H9 (cell line): ENCODE results near the gene TTLL13. TPM values are rescaled to one million over a fixed set of nuclear protein-coding genes. Genes with fewer than 3 reads are reported as not detected.

Experiments used
- DNase-seq: peaks from one replicate; pipeline ENCODE4 v3.0.0-alpha.2; 2017
- H2AFZ ChIP-seq: one replicate; pipeline ENCODE4 v1.6.1; 2013; ENCODE audit warnings: mild to moderate bottlenecking, low read length, control low read depth, moderate library complexity
- H2AK5ac ChIP-seq: 2 replicates; pipeline ENCODE4 v1.6.1; 2013; ENCODE audit warnings: low read length, control low read depth, mixed read lengths; ENCODE audit not compliant: insufficient read length
- H2BK120ac ChIP-seq: one replicate; pipeline ENCODE4 v1.6.1; 2013; ENCODE audit warnings: low read depth, mild to moderate bottlenecking, low read length, control low read depth, inconsistent platforms; ENCODE audit not compliant: poor library complexity, severe bottlenecking
- H2BK12ac ChIP-seq: 2 replicates; pipeline ENCODE4 v1.6.1; 2013; ENCODE audit warnings: low read length, control low read depth, mixed read lengths, low read depth; ENCODE audit not compliant: insufficient read length
- H2BK15ac ChIP-seq: 2 replicates; pipeline ENCODE4 v1.6.1; 2013; ENCODE audit warnings: low read depth, low read length, control low read depth
- H2BK20ac ChIP-seq: one replicate; pipeline ENCODE4 v1.6.1; 2013; ENCODE audit warnings: low read depth, mild to moderate bottlenecking, low read length, control low read depth, inconsistent platforms; ENCODE audit not compliant: poor library complexity, severe bottlenecking
- H2BK5ac ChIP-seq: 2 replicates; pipeline ENCODE4 v1.6.1; 2013; ENCODE audit warnings: low read length, control low read depth, mixed read lengths; ENCODE audit not compliant: insufficient read length
- H3K14ac ChIP-seq: 2 replicates; pipeline ENCODE4 v1.6.1; 2013; ENCODE audit warnings: low read length, control low read depth; ENCODE audit not compliant: insufficient read depth
- H3K18ac ChIP-seq: 2 replicates; pipeline ENCODE4 v1.6.1; 2013; ENCODE audit warnings: low read depth, mild to moderate bottlenecking, mixed read lengths, low read length, control low read depth; ENCODE audit not compliant: insufficient read length
- H3K23ac ChIP-seq: 2 replicates; pipeline ENCODE4 v1.6.1; 2013; ENCODE audit warnings: low read length, control low read depth, mixed read lengths, low read depth; ENCODE audit not compliant: insufficient read length
- H3K23me2 ChIP-seq: 2 replicates; pipeline ENCODE4 v1.6.1; 2013; ENCODE audit warnings: low read depth, mild to moderate bottlenecking, mixed read lengths, low read length, control low read depth; ENCODE audit not compliant: insufficient read length, poor library complexity, severe bottlenecking
- H3K27ac ChIP-seq: 2 replicates; pipeline ENCODE4 v1.5.1; 2013; ENCODE audit warnings: low read length, control low read depth, mixed read lengths, low read depth; ENCODE audit not compliant: insufficient read length
- H3K27me3 ChIP-seq: 2 replicates; pipeline ENCODE4 v1.6.1; 2013; ENCODE audit warnings: low read length, control low read depth, inconsistent platforms; ENCODE audit not compliant: insufficient read depth
- H3K4ac ChIP-seq: 2 replicates; pipeline ENCODE4 v1.6.1; 2013; ENCODE audit warnings: low read depth, mild to moderate bottlenecking, control low read depth, inconsistent platforms, low read length, moderate library complexity
- H3K4me1 ChIP-seq: 2 replicates; pipeline ENCODE4 v1.6.1; 2013; ENCODE audit warnings: low read length, control low read depth, inconsistent platforms; ENCODE audit not compliant: insufficient read depth
- H3K4me2 ChIP-seq: 2 replicates; pipeline ENCODE4 v1.6.1; 2013; ENCODE audit warnings: low read length, control low read depth, mixed read lengths; ENCODE audit not compliant: insufficient read length, insufficient read depth
- H3K56ac ChIP-seq: 2 replicates; pipeline ENCODE4 v1.6.1; 2013; ENCODE audit warnings: low read depth, mild to moderate bottlenecking, mixed read lengths, low read length, control low read depth; ENCODE audit not compliant: insufficient read length
- H3K79me1 ChIP-seq: 2 replicates; pipeline ENCODE4 v1.6.1; 2013; ENCODE audit warnings: low read depth, mild to moderate bottlenecking, moderate library complexity, low read length, control low read depth, inconsistent platforms; ENCODE audit not compliant: insufficient read depth, poor library complexity, severe bottlenecking
- H3K79me2 ChIP-seq: 2 replicates; pipeline ENCODE4 v1.6.1; 2013; ENCODE audit warnings: low read length, control low read depth, inconsistent platforms; ENCODE audit not compliant: insufficient read depth
- H3K9ac ChIP-seq: 2 replicates; pipeline ENCODE4 v1.6.1; 2013; ENCODE audit warnings: low read length, control low read depth, mixed read lengths; ENCODE audit not compliant: insufficient read length; ENCODE audit errors: extremely low read depth
- H3K9me3 ChIP-seq: one replicate; pipeline ENCODE4 v1.6.1; 2013; ENCODE audit warnings: low read depth, low read length, inconsistent platforms; ENCODE audit not compliant: control insufficient read depth
- H3T11ph ChIP-seq: one replicate; pipeline ENCODE4 v1.6.1; 2013; ENCODE audit warnings: mild to moderate bottlenecking, low read length, control low read depth, inconsistent platforms
- H4K20me1 ChIP-seq: one replicate; pipeline ENCODE4 v1.6.1; 2013; ENCODE audit not compliant: control insufficient read depth, insufficient read length, insufficient read depth
- H4K5ac ChIP-seq: 2 replicates; pipeline ENCODE4 v1.6.1; 2013; ENCODE audit warnings: low read depth, mild to moderate bottlenecking, mixed read lengths, low read length, control low read depth; ENCODE audit not compliant: insufficient read length
- H4K8ac ChIP-seq: replicated peaks from 2 replicates; pipeline ENCODE4 v1.6.1; 2013; ENCODE audit warnings: low read length, control low read depth, mixed read lengths, low read depth; ENCODE audit not compliant: insufficient read length
- H4K91ac ChIP-seq: 2 replicates; pipeline ENCODE4 v1.6.1; 2013; ENCODE audit warnings: low read depth, mild to moderate bottlenecking, moderate library complexity, mixed read lengths, low read length, control low read depth; ENCODE audit not compliant: insufficient read length
- H3K27ac Mint-ChIP-seq, 3 experiments: 2 replicates in 2 of 3; 3 replicates in 1 of 3; pipeline ENCODE4 v1.8.0; 2020 to 2021; ENCODE audit warnings: mixed read lengths in 3 of 3, mild to moderate bottlenecking in 1 of 3, moderate library complexity in 1 of 3
- H3K27me3 Mint-ChIP-seq: 2 replicates; pipeline ENCODE4 v1.8.0; 2021; ENCODE audit warnings: low read depth, mild to moderate bottlenecking, moderate library complexity, mixed read lengths
- H3K36me3 Mint-ChIP-seq, 3 experiments: 2 replicates in 2 of 3; 3 replicates in 1 of 3; pipeline ENCODE4 v1.8.0; 2020 to 2021; ENCODE audit warnings: low read depth in 3 of 3, mixed read lengths in 3 of 3; ENCODE audit not compliant: insufficient read depth in 1 of 3
- H3K4me1 Mint-ChIP-seq, 2 experiments: 2 replicates each; pipeline ENCODE4 v1.8.0; 2020; ENCODE audit warnings: mixed read lengths in 2 of 2
- H3K4me3 Mint-ChIP-seq, 2 experiments: 2 replicates in 1 of 2; 3 replicates in 1 of 2; pipeline ENCODE4 v1.8.0; 2020 to 2021; ENCODE audit warnings: mild to moderate bottlenecking in 2 of 2, mixed read lengths in 2 of 2, moderate library complexity in 1 of 2
- H3K9me3 Mint-ChIP-seq, 2 experiments: 2 replicates in 1 of 2; 3 replicates in 1 of 2; pipeline ENCODE4 v1.8.0; 2020; ENCODE audit warnings: mild to moderate bottlenecking in 2 of 2, mixed read lengths in 2 of 2, moderate library complexity in 1 of 2
- CTCF ChIP-seq: fragments of 200-600 bp; sonication (generic); conservative IDR thresholded peaks from 3 replicates; pipeline ENCODE4 v1.8.0; 2021; ENCODE audit warnings: antibody characterized with exemption, mild to moderate bottlenecking
- WGBS: extraction: QIAGEN DNeasy Blood & Tissue Kit; methylation state at CpG from one replicate; pipeline ENCODE4 v1.1.7; 2013; ENCODE audit warnings: missing lambda C conversion rate, low lambda C conversion rate, mixed read lengths; ENCODE audit not compliant: insufficient read length; ENCODE audit errors: extremely low coverage; 5-methylcytosine and 5-hydroxymethylcytosine counted together
- total RNA-seq: library from RNA; stranded (reverse); gene quantifications from 2 replicates; pipeline ENCODE4 v1.2.1, GENCODE V29; 2021

TTLL13 gene
- total RNA-seq, 1 experiment from 2014 or later, result not detected

DNA sequence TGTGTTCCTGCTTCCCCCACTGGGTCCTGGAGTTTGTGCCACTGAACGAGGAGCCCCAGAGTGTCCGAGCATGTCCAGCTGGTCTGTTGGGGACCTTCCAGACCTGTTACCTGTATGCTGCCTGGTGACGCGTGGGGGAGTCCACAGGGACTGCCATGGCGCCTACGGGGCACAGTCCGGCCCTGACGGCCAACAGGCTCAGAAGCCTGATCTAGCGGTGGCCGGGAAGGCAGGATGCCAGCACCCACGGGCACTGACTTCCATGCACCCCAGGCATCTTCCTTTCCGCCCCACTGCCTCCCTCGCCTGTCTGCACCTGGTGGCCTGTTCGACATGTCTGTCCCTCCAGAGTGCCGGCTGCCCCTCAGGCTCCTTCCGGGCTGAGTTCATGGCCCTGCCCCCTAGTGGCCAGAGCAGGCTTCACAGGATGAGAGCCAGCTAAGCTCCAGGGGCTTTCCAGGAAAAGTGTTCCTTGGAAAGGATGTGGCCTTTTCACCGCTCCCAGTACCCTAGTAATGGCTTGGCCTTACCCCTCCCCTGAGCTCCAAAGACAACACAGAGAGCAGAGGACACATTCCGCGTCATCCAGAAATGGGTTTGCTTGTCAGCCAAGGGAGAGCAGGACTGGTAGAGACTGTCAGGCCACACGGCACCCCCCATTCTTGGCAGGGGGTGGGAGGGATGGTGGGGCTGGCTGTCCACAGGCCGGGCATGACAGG lies 51.8 kb downstream of the TTLL13 start:
- Histone ChIP-seq H3K9ac (no peak overlapping the region), H2BK15ac (no peak overlapping the region), H3K79me2 (no peaks in the 10 kb centered on the region), H3K4me2 (no peak overlapping the region), H3K18ac (no peak overlapping the region), H4K5ac (no peak overlapping the region), H3K23me2 (no peaks in the 10 kb centered on the region), H3K23ac (no peak overlapping the region), H2AK5ac (no peak overlapping the region), H2BK12ac (no peak overlapping the region), H2BK20ac (no peak overlapping the region), H3K9me3 (no peaks in the 10 kb centered on the region), H2BK120ac (no peak overlapping the region), H3K56ac (no peak overlapping the region), H4K91ac (no peak overlapping the region), H2AFZ (no peak overlapping the region), H3K79me1 (no peaks in the 10 kb centered on the region), H3K27me3 (no peaks in the 10 kb centered on the region), H3K27ac (no peak overlapping the region), H2BK5ac (no peak overlapping the region), H3T11ph (no peak overlapping the region), H3K4me1 (no peaks in the 10 kb centered on the region), H4K20me1 (no peaks in the 10 kb centered on the region), H4K8ac (no peak overlapping the region), H3K4ac (no peak overlapping the region), H3K14ac (no peak overlapping the region)
- WGBS, result no CpG with 5 or more reads among the region's 21 CpGs
- peak; percentile 94 for DNase-seq
- no peaks in the 10 kb centered on the region for H3K9me3 Mint-ChIP-seq
- peak overlapping the region in 1 of 3 experiments; percentile 48; a peak in 2 of 7 replicates for H3K27ac Mint-ChIP-seq
- TF ChIP-seq CTCF, result peak; percentile 95
- H3K4me3 Mint-ChIP-seq, result no peak overlapping the region
- H3K36me3 Mint-ChIP-seq, result no peaks in the 10 kb centered on the region
- peaks cover 9 to 16% of the 10 kb centered on the region in 2 experiments for H3K4me1 Mint-ChIP-seq
- no peaks in the 10 kb centered on the region for H3K27me3 Mint-ChIP-seq
